KG1 (cell line): ENCODE data around the gene STK38L.

Experiments used
- DNase-seq: peaks from one replicate; lab custom pipeline; 2025; lab: John Stamatoyannopoulos, UW

STK38L gene

GRCh38 chr12:27276275-27276674 is 32.2 kb downstream of the STK38L start:
- no peak for DNase-seq

- no peak for DNase-seq
These were observed 33.8 kb downstream of the STK38L start for GRCh38 chr12:27277846-27278260.

GRCh38 chr12:27279826-27280225 is 35.7 kb downstream of the STK38L start:
- DNase-seq = no peak

GRCh38 chr12:27280412-27280811 is 36.3 kb downstream of the STK38L start:
- DNase-seq = no peak

- no peak for DNase-seq
These were observed 38.7 kb downstream of the STK38L start for GRCh38 chr12:27282754-27283153.

GRCh38 chr12:27284021-27284420 is 39.9 kb downstream of the STK38L start:
- DNase-seq = no peak

GRCh38 chr12:27284751-27285150 is 40.7 kb downstream of the STK38L start:
- no peak for DNase-seq

GRCh38 chr12:27285403-27285802 is 41.3 kb downstream of the STK38L start:
- DNase-seq = no peak

GRCh38 chr12:27289414-27289813 is 45.3 kb downstream of the STK38L start:
- no peak for DNase-seq

GRCh38 chr12:27290501-27291168 is 46.5 kb downstream of the STK38L start:
- DNase-seq = no peak

GRCh38 chr12:27291862-27292261 is 47.8 kb downstream of the STK38L start:
- DNase-seq = no peak

- DNase-seq = no peak
These were observed 48.6 kb downstream of the STK38L start for GRCh38 chr12:27292718-27293117.

- DNase-seq = no peak
These were observed 49.4 kb downstream of the STK38L start for GRCh38 chr12:27293463-27293862.

- DNase-seq = no peak
These were observed 52.6 kb downstream of the STK38L start for GRCh38 chr12:27296674-27297073.

GRCh38 chr12:27297566-27297965 is 53.5 kb downstream of the STK38L start:
- no peak for DNase-seq

GRCh38 chr12:27299102-27299501 is 55.0 kb downstream of the STK38L start:
- no peak for DNase-seq

GRCh38 chr12:27300226-27300625 is 56.1 kb downstream of the STK38L start:
- no peak for DNase-seq

GRCh38 chr12:27303139-27304111 is 59.3 kb downstream of the STK38L start:
- no peak for DNase-seq

- DNase-seq = no peak
These were observed 60.8 kb downstream of the STK38L start for GRCh38 chr12:27304856-27305255.

- DNase-seq = no peak
These were observed 61.8 kb downstream of the STK38L start for GRCh38 chr12:27305673-27306456.

- DNase-seq = no peak
These were observed 65.4 kb downstream of the STK38L start for GRCh38 chr12:27309293-27309994.

GRCh38 chr12:27309995-27310315 is 65.9 kb downstream of the STK38L start:
- DNase-seq = no peak
